Psoas muscle (tissue), 8 donors: Measurements from ENCODE around the gene ACTR3C. TPM values are rescaled to one million over a fixed set of nuclear protein-coding genes. Genes with fewer than 3 reads are reported as not detected.
A peak's percentile ranks its signal among the peaks of the same experiment; 100 is the strongest.
"Not testable (repeated sequence)": the region's sequence is repeated elsewhere in the genome, so short reads cannot be mapped to it uniquely, and the experiment has no call there.

Experiments
- ATAC-seq, 4 donors: fragments of 200-7000 bp; cut with Tn5 transposase; one replicate each; pipeline ENCODE4 v1.9.1; 2020; ENCODE audit warnings: moderate library complexity in 3 of 4, mild to moderate bottlenecking in 2 of 4
- DNase-seq, 2 donors: peaks; one replicate each; pipeline ENCODE4 v3.0.0-alpha.2; 2020
- H3K27ac ChIP-seq: fragments of 200-600 bp; one replicate; pipeline ENCODE4 v1.8.0; 2022
- H3K27me3 ChIP-seq, 3 donors: fragments of 200-600 bp in 1 of 3; one replicate each; pipeline versions ENCODE4 v1.6.1 to v1.8.0; 2013 to 2022; ENCODE audit warnings: low read length in 2 of 3, mild to moderate bottlenecking in 2 of 3, moderate library complexity in 1 of 3; ENCODE audit not compliant: insufficient read depth in 3 of 3
- H3K36me3 ChIP-seq, 2 donors: fragments of 200-600 bp in 1 of 2; one replicate each; pipeline versions ENCODE4 v1.6.1 to v1.8.0; 2013 to 2022; ENCODE audit warnings: low read depth in 1 of 2, mild to moderate bottlenecking in 1 of 2, moderate library complexity in 1 of 2; ENCODE audit not compliant: insufficient read depth in 1 of 2
- H3K4me1 ChIP-seq: fragments of 200-600 bp; one replicate; pipeline ENCODE4 v1.8.0; 2022
- H3K4me3 ChIP-seq: fragments of 200-600 bp; one replicate; pipeline ENCODE4 v1.8.0; 2022; ENCODE audit warnings: mild to moderate bottlenecking
- H3K9me3 ChIP-seq: fragments of 200-600 bp; one replicate; pipeline ENCODE4 v1.8.0; 2022
- WGBS, 3 donors: extraction: QIAGEN DNeasy Blood & Tissue Kit; methylation state at CpG; one replicate each; pipeline versions ENCODE4 v1.1.6 to v1.1.7; 2013; 5-methylcytosine and 5-hydroxymethylcytosine counted together
- intact Hi-C, 2 donors: fragments of 100-400 bp; cut with DNase I; formaldehyde crosslinking; loops; one replicate each; pipeline versions ENCODE4 v1.11.0 to v1.14.2; 2022
- polyA plus RNA-seq, 3 donors: library from polyadenylated mRNA; stranded (reverse); fragments of 200-250 nt; gene quantifications; one replicate each; pipeline ENCODE4 v1.2.3, GENCODE V29; 2013
- total RNA-seq, 4 donors: library from RNA; stranded (reverse); fragmentation: NEBNext Ultra II Directional in 2 of 4; extraction: Animal tissue kit (Norgen Biotek cat#: 25700) in 2 of 4; gene quantifications; one replicate each; pipeline versions ENCODE4 v1.2.1 to v1.2.4, GENCODE V29; 2021 to 2023
- TF ChIP-seq, protein P1 (sequence below): fragments of 200-600 bp; IDR thresholded peaks from one replicate; pipeline ENCODE4 v1.8.0; 2022; ENCODE audit warnings: antibody characterized with exemption
- donor health status: healthy with polysubstance abuse.
- donor health status: DM: no; HTN: no; CAD: no; lungs with moderate emphysema.
- donor health status: Bipolar disorder and iron deficiency.
- donor health status: healthy.
- donor health status: DM: yes; HTN: yes; CAD: no.
- donor health status: DM: no; HTN: no; CAD: no.
- donor health status: DM: no; HTN: no; CAD: no.
- donor health status: DM: yes; HTN: yes; CAD: no.

The ACTR3C gene
- total and polyA plus RNA-seq, 7 donors: 0.71 to 3.7 (median 2.7) TPM

DNA sequence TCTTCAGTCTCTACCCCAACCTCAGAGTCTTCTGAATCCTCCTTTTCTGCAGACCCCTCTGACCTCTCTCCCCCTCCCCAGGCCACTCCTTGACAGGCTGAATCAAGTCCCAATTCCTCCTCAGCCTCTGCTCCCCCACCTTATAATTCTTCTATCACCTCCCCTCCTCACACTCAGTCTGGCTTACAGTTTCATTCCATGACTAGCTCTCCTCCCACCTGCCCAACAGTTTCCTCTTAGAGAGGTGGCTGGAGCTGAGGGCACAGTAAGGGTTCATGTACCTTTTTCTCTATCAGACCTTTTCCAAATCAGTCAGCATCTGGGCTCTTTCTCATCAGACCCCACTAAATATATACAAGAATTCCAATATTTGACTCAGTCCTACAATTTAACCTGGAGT is 14.8 kb downstream of the ACTR3C start:
- ATAC-seq (no peak), DNase-seq (no peak)
- no peaks in the 10 kb centered on the region for H3K27me3 ChIP-seq
- TF ChIP-seq, protein P1, sequence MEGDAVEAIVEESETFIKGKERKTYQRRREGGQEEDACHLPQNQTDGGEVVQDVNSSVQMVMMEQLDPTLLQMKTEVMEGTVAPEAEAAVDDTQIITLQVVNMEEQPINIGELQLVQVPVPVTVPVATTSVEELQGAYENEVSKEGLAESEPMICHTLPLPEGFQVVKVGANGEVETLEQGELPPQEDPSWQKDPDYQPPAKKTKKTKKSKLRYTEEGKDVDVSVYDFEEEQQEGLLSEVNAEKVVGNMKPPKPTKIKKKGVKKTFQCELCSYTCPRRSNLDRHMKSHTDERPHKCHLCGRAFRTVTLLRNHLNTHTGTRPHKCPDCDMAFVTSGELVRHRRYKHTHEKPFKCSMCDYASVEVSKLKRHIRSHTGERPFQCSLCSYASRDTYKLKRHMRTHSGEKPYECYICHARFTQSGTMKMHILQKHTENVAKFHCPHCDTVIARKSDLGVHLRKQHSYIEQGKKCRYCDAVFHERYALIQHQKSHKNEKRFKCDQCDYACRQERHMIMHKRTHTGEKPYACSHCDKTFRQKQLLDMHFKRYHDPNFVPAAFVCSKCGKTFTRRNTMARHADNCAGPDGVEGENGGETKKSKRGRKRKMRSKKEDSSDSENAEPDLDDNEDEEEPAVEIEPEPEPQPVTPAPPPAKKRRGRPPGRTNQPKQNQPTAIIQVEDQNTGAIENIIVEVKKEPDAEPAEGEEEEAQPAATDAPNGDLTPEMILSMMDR: no peak
- intact Hi-C loops: no loop called here
- no peak overlapping the region for H3K4me3 ChIP-seq
- no peaks in the 10 kb centered on the region for H3K9me3 ChIP-seq
- H3K36me3 ChIP-seq: no peaks in the 10 kb centered on the region
- H3K4me1 ChIP-seq: no peaks in the 10 kb centered on the region
- H3K27ac ChIP-seq: no peak overlapping the region

DNA sequence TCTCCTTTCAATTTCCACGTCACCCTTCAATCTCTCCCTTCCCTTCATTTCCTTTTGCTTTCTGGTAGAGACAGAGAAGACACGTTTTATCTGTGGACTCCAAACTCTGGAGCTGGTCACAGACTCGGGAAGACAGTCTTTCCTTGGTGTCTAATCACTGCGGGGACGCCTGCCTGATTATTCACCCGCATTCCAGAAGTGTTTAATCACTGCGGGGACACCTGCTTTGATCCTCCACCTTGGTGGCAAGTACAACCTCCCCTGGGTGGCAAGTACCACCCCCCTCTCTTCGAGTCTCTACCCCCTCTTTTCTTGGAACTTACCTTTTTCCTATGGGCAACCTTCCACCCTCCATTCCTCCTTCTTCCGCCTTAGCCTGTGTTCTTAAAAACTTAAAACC is 15.4 kb downstream of the ACTR3C start:
- no peak overlapping the region for H3K4me3 ChIP-seq
- DNase-seq (no peak), ATAC-seq (no peak)
- no peak overlapping the region for H3K27ac ChIP-seq
- no peaks in the 10 kb centered on the region for H3K9me3 ChIP-seq
- no peaks in the 10 kb centered on the region for H3K27me3 ChIP-seq
- no peaks in the 10 kb centered on the region for H3K36me3 ChIP-seq
- H3K4me1 ChIP-seq: no peaks in the 10 kb centered on the region
- intact Hi-C loops: no loop called here
- 77 to 85% (median 82%) methylated on average over 9 of the region's 9 CpGs for WGBS, 3 donors
- TF ChIP-seq, protein P1: no peak

DNA sequence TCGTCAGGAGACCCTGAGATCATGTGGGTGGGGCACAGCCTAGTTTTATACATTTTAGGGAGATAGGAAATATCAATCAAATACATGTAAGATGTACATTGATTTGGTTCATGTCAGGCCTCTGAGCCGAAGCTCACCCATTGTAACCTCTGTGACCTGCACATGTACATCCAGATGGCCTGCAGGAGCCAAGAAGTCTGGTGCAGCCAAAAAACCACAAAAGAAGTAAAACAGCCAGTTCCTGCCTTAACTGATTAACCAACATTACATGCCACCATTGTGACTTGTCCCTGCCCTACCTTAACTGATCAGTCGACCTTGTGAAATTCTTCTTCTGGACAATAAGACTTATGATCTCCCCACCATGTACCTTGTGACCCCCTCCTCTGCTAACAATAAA is 16.2 kb downstream of the ACTR3C start:
- Histone ChIP-seq H3K27me3 (no peaks in the 10 kb centered on the region), H3K27ac (no peak overlapping the region), H3K9me3 (no peaks in the 10 kb centered on the region), H3K4me1 (no peaks in the 10 kb centered on the region), H3K4me3 (no peak overlapping the region), H3K36me3 (no peaks in the 10 kb centered on the region)
- intact Hi-C loops: no loop called here
- TF ChIP-seq, protein P1: no peak
- no peak for ATAC-seq
- WGBS, 3 donors: 82 to 92% (median 88%) methylated on average over 3 of the region's 3 CpGs
- no peak for DNase-seq

DNA sequence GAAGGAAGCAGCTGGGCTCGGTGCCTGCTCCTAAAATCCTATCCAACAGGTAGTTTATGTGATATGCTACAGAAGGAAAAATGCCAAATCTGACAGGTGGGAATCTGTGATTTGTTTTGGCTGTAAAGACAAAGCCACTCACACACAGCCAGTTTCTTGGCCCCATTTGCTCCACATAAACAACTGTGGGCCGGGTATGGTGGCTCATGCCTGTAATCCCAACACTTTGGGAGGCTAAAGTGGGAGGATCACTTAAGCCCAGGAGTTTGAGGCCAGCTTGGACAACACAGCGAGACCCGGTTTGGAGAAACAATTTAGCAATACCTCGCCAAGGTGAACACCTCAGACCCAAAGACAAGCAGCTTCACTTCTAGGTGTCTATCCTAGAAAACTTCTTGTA is 17.0 kb downstream of the ACTR3C start:
- H3K27me3 ChIP-seq, H3K4me3 ChIP-seq, ATAC-seq, H3K4me1 ChIP-seq, intact Hi-C loops, DNase-seq, H3K27ac ChIP-seq, H3K9me3 ChIP-seq, H3K36me3 ChIP-seq: not testable (repeated sequence)
- WGBS, 3 donors: 54 to 69% (median 57%) methylated on average over 5 of the region's 5 CpGs

DNA sequence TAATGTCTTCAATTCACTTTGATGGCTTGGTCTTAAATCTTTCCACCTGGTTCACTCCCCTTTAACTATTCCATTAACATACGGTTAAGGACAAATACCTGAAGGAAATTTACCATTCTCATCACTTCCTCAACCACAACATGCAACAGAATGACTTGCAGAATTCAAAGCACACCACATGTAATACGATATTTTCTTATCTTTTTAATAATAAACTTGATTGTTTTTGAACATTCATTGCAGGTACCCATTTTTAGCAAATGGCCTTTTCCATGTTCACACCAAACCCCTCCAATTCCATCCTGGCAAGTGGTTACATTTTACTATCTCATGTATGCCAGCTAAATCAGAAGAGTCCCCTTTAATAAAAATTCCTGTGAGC is 17.5 kb downstream of the ACTR3C start:
- H3K4me3 ChIP-seq, intact Hi-C loops, H3K9me3 ChIP-seq, H3K36me3 ChIP-seq, ATAC-seq, H3K27ac ChIP-seq, H3K4me1 ChIP-seq, H3K27me3 ChIP-seq, DNase-seq: not testable (repeated sequence)
- WGBS, 3 donors: 74 to 90% (median 78%) methylated on average over 2 of the region's 2 CpGs

DNA sequence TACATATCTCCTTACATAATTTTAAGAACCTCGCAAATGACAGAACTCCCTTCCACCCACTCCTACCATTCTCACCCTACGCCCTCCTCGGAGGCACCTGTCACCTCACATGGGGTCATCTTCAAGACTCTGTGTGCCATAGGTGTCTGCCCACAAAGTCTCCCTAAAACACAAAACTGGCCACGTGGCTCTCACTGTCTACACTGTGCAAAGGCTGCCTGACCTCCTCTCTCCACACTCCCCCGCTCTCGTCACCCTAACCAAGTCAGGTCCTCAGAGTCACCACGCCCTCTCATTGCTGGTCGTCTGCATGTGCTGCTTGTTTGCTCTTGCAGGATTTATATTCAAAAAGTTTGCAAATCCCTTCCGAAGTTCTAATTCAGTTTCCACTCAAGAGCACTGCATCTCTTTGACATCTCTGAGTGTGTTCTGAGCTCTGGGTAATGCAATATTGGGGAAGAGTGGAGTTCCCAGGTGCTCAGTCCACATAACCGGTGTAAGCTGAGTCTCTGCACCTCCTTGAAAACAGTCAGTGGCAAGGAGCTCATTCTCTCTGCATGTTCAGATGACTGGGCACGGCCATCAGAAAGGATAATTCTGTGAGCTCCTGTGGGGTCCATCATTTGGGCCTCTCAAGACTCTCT is 18.0 kb downstream of the ACTR3C start:
- intact Hi-C loops, H3K4me1 ChIP-seq, ATAC-seq, H3K36me3 ChIP-seq, H3K4me3 ChIP-seq, H3K27ac ChIP-seq, DNase-seq, H3K9me3 ChIP-seq, H3K27me3 ChIP-seq: not testable (repeated sequence)
- WGBS, 3 donors: 82 to 89% (median 83%) methylated on average over 10 to 11 of the region's 11 CpGs

DNA sequence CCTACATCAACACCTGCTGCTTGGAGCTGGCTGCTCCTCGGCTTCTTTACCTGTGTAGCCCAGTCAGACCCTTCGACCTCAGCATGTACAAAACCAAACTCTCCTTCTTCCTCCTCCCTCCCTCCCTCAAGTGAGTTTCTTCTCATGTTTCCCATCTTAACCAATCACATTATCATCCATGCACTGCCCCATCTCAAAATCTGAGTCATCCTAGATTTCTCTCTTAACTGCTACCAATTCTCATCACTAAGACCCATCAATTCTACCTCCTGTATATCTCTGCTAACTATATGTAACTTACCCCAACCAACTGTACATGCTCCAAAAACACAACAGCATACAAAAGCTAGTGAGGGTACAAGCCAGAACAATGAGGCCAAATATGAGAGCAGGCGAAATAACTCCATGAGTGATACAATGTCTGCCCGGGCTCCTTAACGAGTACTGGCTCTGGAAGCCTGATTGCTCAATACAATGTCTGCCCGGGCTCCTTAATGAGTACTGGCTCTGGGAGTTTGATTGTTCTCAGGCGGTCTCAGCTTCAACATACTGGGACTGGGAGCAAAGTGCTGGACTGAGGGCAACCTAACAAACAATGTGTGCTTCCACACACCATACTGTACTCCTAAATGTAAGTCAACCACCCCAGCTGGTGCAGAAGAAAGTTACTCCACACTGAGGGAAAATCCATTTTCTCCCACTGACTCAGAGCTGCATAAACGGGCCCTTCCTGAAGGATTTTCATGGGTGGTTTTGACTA is 18.7 kb downstream of the ACTR3C start:
- H3K4me3 ChIP-seq, H3K9me3 ChIP-seq, H3K27ac ChIP-seq, H3K4me1 ChIP-seq, H3K27me3 ChIP-seq, H3K36me3 ChIP-seq, DNase-seq, intact Hi-C loops: not testable (repeated sequence)
- peak in 3 of 4 donors; percentile 42 to 55 (median 48) for ATAC-seq
- WGBS, 3 donors: 52 to 82% (median 56%) methylated on average over 7 to 8 of the region's 8 CpGs

DNA sequence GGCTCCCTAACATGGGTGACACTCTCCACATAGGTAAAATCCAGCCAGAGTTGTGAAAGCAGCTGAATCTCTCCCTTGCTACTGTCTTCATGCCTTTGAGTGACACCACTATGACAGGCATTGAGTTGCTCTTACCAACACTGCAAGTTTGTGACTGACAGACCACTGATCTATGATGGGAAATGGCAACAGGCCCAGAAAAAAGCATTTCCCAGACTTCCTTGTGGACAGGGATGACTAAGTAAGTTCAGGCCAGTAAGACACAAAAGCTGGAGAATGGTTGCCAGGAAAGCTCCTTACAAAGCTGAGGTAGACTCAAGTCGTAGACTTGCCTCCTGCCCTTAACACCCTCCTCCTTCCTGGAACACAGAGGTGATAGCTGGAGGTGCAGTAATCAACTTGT is 20.4 kb downstream of the ACTR3C start:
- intact Hi-C loops: not testable (repeated sequence)
- ATAC-seq: peak; percentile 76 to 95 (median 78)
- WGBS, 3 donors: 57 to 70% (median 68%) methylated on average over 1 of the region's 1 CpG

DNA sequence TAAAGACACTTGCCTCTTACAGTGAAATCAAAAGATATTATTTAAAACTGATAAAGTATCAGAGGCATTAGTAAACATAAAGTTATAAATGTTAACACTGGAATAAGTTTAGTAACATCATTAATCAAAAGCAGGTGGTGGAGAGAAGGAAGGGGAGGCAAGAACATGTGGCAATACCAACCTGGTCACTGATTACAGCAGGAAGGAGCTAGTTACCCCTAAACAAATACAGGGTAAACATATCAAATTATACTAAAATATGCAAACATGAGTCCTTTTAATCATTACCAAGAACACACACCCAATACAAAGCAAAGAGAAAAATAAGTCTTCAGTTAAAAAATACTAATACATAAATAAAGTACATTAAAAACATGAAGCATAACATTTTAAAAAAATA is 25.4 kb downstream of the ACTR3C start:
- H3K36me3 ChIP-seq, intact Hi-C loops, ATAC-seq, H3K9me3 ChIP-seq, H3K4me3 ChIP-seq, H3K27me3 ChIP-seq, DNase-seq, H3K4me1 ChIP-seq, H3K27ac ChIP-seq: not testable (repeated sequence)

More for the DNA sequence above, 20.4 kb downstream of the ACTR3C start:
- not testable (repeated sequence) for H3K36me3 ChIP-seq, H3K4me3 ChIP-seq, H3K27ac ChIP-seq, H3K9me3 ChIP-seq, H3K4me1 ChIP-seq, H3K27me3 ChIP-seq, DNase-seq
